Measurements from ENCODE around the gene BIRC5. TPM values are rescaled to one million over a fixed set of nuclear protein-coding genes. Genes with fewer than 3 reads are reported as not detected.
A peak's percentile ranks its signal among the peaks of the same experiment; 100 is the strongest.
"Not testable (repeated sequence)": the region's sequence is repeated elsewhere in the genome, so short reads cannot be mapped to it uniquely, and the experiment has no call there.

Gene BIRC5
- total RNA-seq = 100 to 1,000 TPM in 1 of 2 experiments, 10 to 100 TPM in 1; 92.4 to 102 TPM

GRCh38 chr17:78214016-78214705, at the start of gene BIRC5:
Gene BIRC5, plus strand, starts transcription at chr17:78214253. Its CDS starts 64 bp downstream, at chr17:78214317.
- peak within 1 kb of the TSS; percentile 95 for H3K4me3 Mint-ChIP-seq
- H3K4me1 Mint-ChIP-seq = peaks cover 2% of the 10 kb centered on the region
- DNase-seq = peak; percentile 95
- H3K27me3 Mint-ChIP-seq = no peaks in the 10 kb centered on the region
- no peaks in the 10 kb centered on the region for H3K9me3 Mint-ChIP-seq
- H3K27ac Mint-ChIP-seq = peak within 1 kb of the TSS; percentile 84
- peaks cover 24% of the 10 kb centered on the region for H3K36me3 Mint-ChIP-seq

- Mint-ChIP-seq H3K27me3 (no peaks in the 10 kb centered on the region), H3K4me3 (no peak overlapping the region), H3K36me3 (no peaks in the 10 kb centered on the region), H3K4me1 (peaks cover 8% of the 10 kb centered on the region), H3K27ac (no peak overlapping the region), H3K9me3 (no peaks in the 10 kb centered on the region)
- DNase-seq = no peak
These were observed 49.1 kb upstream of the BIRC5 start for GRCh38 chr17:78164748-78165607.

- Mint-ChIP-seq H3K4me1 (peaks cover 14% of the 10 kb centered on the region), H3K4me3 (no peak overlapping the region), H3K36me3 (peaks cover 7% of the 10 kb centered on the region), H3K9me3 (no peaks in the 10 kb centered on the region), H3K27me3 (no peaks in the 10 kb centered on the region), H3K27ac (no peak overlapping the region)
- no peak for DNase-seq
These were observed 47.6 kb upstream of the BIRC5 start for GRCh38 chr17:78166416-78166815.

GRCh38 chr17:78168242-78168902, 45.7 kb upstream of the BIRC5 start, which contains the start of gene SYNGR2:
Gene SYNGR2, plus strand, starts transcription at chr17:78168581. Its CDS starts 36 bp downstream, at chr17:78168617.
- H3K4me3 Mint-ChIP-seq = peak within 1 kb of the TSS; percentile 79
- no peaks in the 10 kb centered on the region for H3K27me3 Mint-ChIP-seq
- peak; percentile 95 for DNase-seq
- H3K9me3 Mint-ChIP-seq = no peaks in the 10 kb centered on the region
- H3K4me1 Mint-ChIP-seq = peaks cover 31% of the 10 kb centered on the region
- H3K27ac Mint-ChIP-seq = peak within 1 kb of the TSS; percentile 80
- peaks cover 21% of the 10 kb centered on the region for H3K36me3 Mint-ChIP-seq

GRCh38 chr17:78168903-78169793, 44.9 kb upstream of the BIRC5 start:
- Mint-ChIP-seq H3K36me3 (peaks cover 29% of the 10 kb centered on the region), H3K4me1 (peaks cover 39% of the 10 kb centered on the region), H3K4me3 (peak overlapping the region; percentile 79), H3K9me3 (no peaks in the 10 kb centered on the region), H3K27ac (peak overlapping the region; percentile 80), H3K27me3 (no peaks in the 10 kb centered on the region)
- DNase-seq = peak; percentile 81

- Mint-ChIP-seq H3K36me3 (peaks cover 37% of the 10 kb centered on the region), H3K4me1 (peaks cover 43% of the 10 kb centered on the region), H3K27ac (peak overlapping the region; percentile 58), H3K9me3 (no peaks in the 10 kb centered on the region), H3K4me3 (peak overlapping the region; percentile 79), H3K27me3 (no peaks in the 10 kb centered on the region)
- DNase-seq = no peak
These were observed 43.1 kb upstream of the BIRC5 start for GRCh38 chr17:78170692-78171590.

GRCh38 chr17:78171591-78172248, 42.3 kb upstream of the BIRC5 start:
- not testable (repeated sequence) for H3K9me3 Mint-ChIP-seq, H3K27me3 Mint-ChIP-seq, DNase-seq
- Mint-ChIP-seq H3K4me3 (peak overlapping the region; percentile 10), H3K27ac (peak overlapping the region; percentile 77), H3K4me1 (peaks cover 49% of the 10 kb centered on the region), H3K36me3 (peaks cover 37% of the 10 kb centered on the region)

- Mint-ChIP-seq H3K9me3 (no peaks in the 10 kb centered on the region), H3K27ac (peak overlapping the region; percentile 77), H3K27me3 (no peaks in the 10 kb centered on the region), H3K4me1 (peaks cover 54% of the 10 kb centered on the region), H3K4me3 (no peak overlapping the region), H3K36me3 (peaks cover 39% of the 10 kb centered on the region)
- DNase-seq = no peak
These were observed 41.6 kb upstream of the BIRC5 start for GRCh38 chr17:78172249-78173051.

GRCh38 chr17:78173097-78173715, 40.8 kb upstream of the BIRC5 start:
- peaks cover 39% of the 10 kb centered on the region for H3K36me3 Mint-ChIP-seq
- H3K4me3 Mint-ChIP-seq = peak overlapping the region; percentile 24
- no peaks in the 10 kb centered on the region for H3K9me3 Mint-ChIP-seq
- DNase-seq = no peak
- peak overlapping the region; percentile 77 for H3K27ac Mint-ChIP-seq
- no peaks in the 10 kb centered on the region for H3K27me3 Mint-ChIP-seq
- peaks cover 51% of the 10 kb centered on the region for H3K4me1 Mint-ChIP-seq

- H3K9me3 Mint-ChIP-seq = no peaks in the 10 kb centered on the region
- H3K27me3 Mint-ChIP-seq = no peaks in the 10 kb centered on the region
- peaks cover 51% of the 10 kb centered on the region for H3K4me1 Mint-ChIP-seq
- peak overlapping the region; percentile 77 for H3K27ac Mint-ChIP-seq
- H3K36me3 Mint-ChIP-seq = peaks cover 48% of the 10 kb centered on the region
- DNase-seq = no peak
- H3K4me3 Mint-ChIP-seq = no peak overlapping the region
These were observed 39.6 kb upstream of the BIRC5 start for GRCh38 chr17:78174346-78174869.

GRCh38 chr17:78174870-78175642, 39.0 kb upstream of the BIRC5 start:
- no peak overlapping the region for H3K4me3 Mint-ChIP-seq
- no peak for DNase-seq
- H3K27me3 Mint-ChIP-seq = no peaks in the 10 kb centered on the region
- peaks cover 49% of the 10 kb centered on the region for H3K4me1 Mint-ChIP-seq
- no peaks in the 10 kb centered on the region for H3K9me3 Mint-ChIP-seq
- H3K27ac Mint-ChIP-seq = no peak overlapping the region
- peaks cover 52% of the 10 kb centered on the region for H3K36me3 Mint-ChIP-seq

Measured in activated naive CD8-positive, alpha-beta T cell treated with anti-CD3 and anti-CD28 coated beads for 36 hours (primary cell).